Measurements from ENCODE around the gene TIGD4. TPM values are rescaled to one million over a fixed set of nuclear protein-coding genes. Genes with fewer than 3 reads are reported as not detected.

The TIGD4 gene
- polyA plus RNA-seq, 3 donors, result 0.05 to 0.08 (median 0.07) TPM

DNA sequence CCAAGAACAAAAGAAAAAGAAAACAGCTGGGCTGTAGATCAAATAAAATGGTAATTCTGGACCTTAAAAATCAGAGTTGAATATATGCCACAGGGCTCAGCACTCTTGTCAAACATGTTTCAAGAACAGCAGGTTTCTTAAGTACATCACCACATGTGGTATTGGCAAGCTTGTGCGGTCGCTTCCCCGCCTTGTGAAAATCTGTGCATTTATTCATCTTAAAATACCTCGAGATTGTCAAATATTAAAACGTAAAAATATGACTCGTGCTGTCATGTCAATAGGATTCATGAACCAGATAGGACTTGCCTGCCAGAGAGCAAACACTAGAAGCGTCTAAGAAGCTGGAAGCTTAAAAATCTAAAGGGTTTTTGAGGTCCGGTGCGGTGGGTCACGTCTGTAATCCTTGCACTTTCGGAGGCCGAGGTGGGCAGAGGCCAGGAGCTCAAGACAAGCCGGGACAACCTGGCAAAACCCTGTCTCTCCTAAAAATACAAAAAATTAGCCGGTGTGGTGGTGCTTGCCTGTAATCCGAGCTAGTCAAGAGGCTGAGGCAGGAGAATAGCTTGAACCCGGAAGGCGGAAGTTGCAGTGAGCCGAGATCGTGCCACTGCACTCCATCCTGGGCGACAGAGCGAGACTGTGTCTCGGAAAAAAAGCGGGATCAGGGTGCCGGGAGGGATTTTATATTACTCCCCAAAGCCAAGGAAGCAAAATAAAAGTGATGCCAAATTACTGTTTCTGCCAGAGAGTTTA lies 59.6 kb downstream of the TIGD4 start:
- Histone ChIP-seq H3K27ac (ENCODE audit: low read depth in 1 of 2, low read length in 2 of 2) (no peak overlapping the region), H2AFZ (ENCODE audit: insufficient read depth, low read depth, low read length, poor library complexity, severe bottlenecking) (no peak overlapping the region), H3K27me3 (ENCODE audit: control insufficient read depth in 2 of 2, insufficient read depth in 2 of 2, low read length in 2 of 2) (no peaks in the 10 kb centered on the region), H3K36me3 (replicated peaks in 1 of 2; ENCODE audit: control insufficient read depth in 1 of 2, insufficient read depth in 2 of 2, low read length in 2 of 2) (no peaks in the 10 kb centered on the region), H3K79me2 (ENCODE audit: insufficient read depth, low read length) (no peaks in the 10 kb centered on the region), H3K4me2 (replicated peaks; ENCODE audit: extremely low read depth, low read length, poor library complexity, severe bottlenecking) (no peak overlapping the region), H3K9me3 (replicated peaks in 1 of 2; ENCODE audit: control insufficient read depth in 1 of 2, insufficient read depth in 1 of 2, low read length in 2 of 2) (peaks cover 7 to 11% of the 10 kb centered on the region in 2 donors), H3K4me3 (replicated peaks in 1 of 3; ENCODE audit: low read depth in 2 of 3, low read length in 3 of 3) (no peak overlapping the region), H3K9ac (ENCODE audit: insufficient read depth, low read length, poor library complexity, severe bottlenecking) (no peak overlapping the region), H3K4me1 (ENCODE audit: control insufficient read depth in 1 of 2, insufficient read depth in 2 of 2, low read length in 2 of 2) (peaks cover 0 to 3% of the 10 kb centered on the region in 2 donors), H4K20me1 (ENCODE audit: insufficient read depth, low read length) (no peaks in the 10 kb centered on the region)
- no peak overlapping the region for H3K4me3 Mint-ChIP-seq
- peaks cover 0 to 4% (median 2%) of the 10 kb centered on the region in 3 donors for H3K27me3 Mint-ChIP-seq (ENCODE audit: low read depth in 3 of 3)
- TF ChIP-seq, protein P1, sequence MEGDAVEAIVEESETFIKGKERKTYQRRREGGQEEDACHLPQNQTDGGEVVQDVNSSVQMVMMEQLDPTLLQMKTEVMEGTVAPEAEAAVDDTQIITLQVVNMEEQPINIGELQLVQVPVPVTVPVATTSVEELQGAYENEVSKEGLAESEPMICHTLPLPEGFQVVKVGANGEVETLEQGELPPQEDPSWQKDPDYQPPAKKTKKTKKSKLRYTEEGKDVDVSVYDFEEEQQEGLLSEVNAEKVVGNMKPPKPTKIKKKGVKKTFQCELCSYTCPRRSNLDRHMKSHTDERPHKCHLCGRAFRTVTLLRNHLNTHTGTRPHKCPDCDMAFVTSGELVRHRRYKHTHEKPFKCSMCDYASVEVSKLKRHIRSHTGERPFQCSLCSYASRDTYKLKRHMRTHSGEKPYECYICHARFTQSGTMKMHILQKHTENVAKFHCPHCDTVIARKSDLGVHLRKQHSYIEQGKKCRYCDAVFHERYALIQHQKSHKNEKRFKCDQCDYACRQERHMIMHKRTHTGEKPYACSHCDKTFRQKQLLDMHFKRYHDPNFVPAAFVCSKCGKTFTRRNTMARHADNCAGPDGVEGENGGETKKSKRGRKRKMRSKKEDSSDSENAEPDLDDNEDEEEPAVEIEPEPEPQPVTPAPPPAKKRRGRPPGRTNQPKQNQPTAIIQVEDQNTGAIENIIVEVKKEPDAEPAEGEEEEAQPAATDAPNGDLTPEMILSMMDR (IDR thresholded peaks at IDR 0.05), result no peak
- DNase-seq, result no peak
- intact Hi-C loops (cut with micrococcal nuclease), result no loop called here
- H3K36me3 Mint-ChIP-seq, result peaks cover 0 to 5% of the 10 kb centered on the region in 2 donors
- H3K9me3 Mint-ChIP-seq, result peaks cover 8 to 15% (median 12%) of the 10 kb centered on the region in 7 donors
- no peak overlapping the region for H3K27ac Mint-ChIP-seq
- 95% methylated on average over 19 of the region's 24 CpGs for WGBS (ENCODE audit: insufficient coverage)
- H3K4me1 Mint-ChIP-seq, result peaks cover 8% of the 10 kb centered on the region

Other genes with a start within 250 kb of the TIGD4 start
- 10 to 100 TPM; 25.1 to 44.9 (median 35.6) TPM for gene FBXW7, start 243.6 kb downstream of the TIGD4 start, polyA plus RNA-seq
- 100 to 1,000 TPM in 2 of 3 donors, 10 to 100 TPM in 1; 24.7 to 157 (median 117) TPM for gene TMEM154, start 99.7 kb downstream of the TIGD4 start, polyA plus RNA-seq
- 10 to 100 TPM; 11.7 to 28.4 (median 27.2) TPM for gene ARFIP1, start 224 bp upstream of the TIGD4 start, polyA plus RNA-seq
- under 1 TPM in 1 of 3 donors, not detected in 2; 0.21 TPM for gene FHDC1, start 156.6 kb upstream of the TIGD4 start, polyA plus RNA-seq

All from CD14-positive monocyte (primary cell).